Tibial nerve (tissue), 4 donors: ENCODE data around the gene ZC3H8.

ENCODE experiments used
- EP300 ChIP-seq, 2 donors: sonication (generic); formaldehyde crosslinking; IDR thresholded peaks; one replicate each; pipeline ENCODE4 v1.6.1; 2017; ENCODE audit warnings: antibody characterized with exemption in 2 of 2, mild to moderate bottlenecking in 1 of 2
- POLR2A ChIP-seq, 2 donors: fragments of 450-650 bp; IDR thresholded peaks; one replicate each; pipeline ENCODE4 v1.6.1; 2017; ENCODE audit warnings: antibody characterized with exemption in 2 of 2, mild to moderate bottlenecking in 2 of 2, moderate library complexity in 2 of 2
- TF ChIP-seq, protein P1 (sequence below), 5 experiments: fragments of 200-600 bp in 3 of 5; fragments of 450-650 bp in 2 of 5; sonication (generic) in 3 of 5; IDR thresholded peaks; one replicate each; pipeline ENCODE4 v1.5.1; 2016 to 2019; ENCODE audit warnings: antibody characterized with exemption in 5 of 5, mild to moderate bottlenecking in 3 of 5, moderate library complexity in 2 of 5

DNA sequence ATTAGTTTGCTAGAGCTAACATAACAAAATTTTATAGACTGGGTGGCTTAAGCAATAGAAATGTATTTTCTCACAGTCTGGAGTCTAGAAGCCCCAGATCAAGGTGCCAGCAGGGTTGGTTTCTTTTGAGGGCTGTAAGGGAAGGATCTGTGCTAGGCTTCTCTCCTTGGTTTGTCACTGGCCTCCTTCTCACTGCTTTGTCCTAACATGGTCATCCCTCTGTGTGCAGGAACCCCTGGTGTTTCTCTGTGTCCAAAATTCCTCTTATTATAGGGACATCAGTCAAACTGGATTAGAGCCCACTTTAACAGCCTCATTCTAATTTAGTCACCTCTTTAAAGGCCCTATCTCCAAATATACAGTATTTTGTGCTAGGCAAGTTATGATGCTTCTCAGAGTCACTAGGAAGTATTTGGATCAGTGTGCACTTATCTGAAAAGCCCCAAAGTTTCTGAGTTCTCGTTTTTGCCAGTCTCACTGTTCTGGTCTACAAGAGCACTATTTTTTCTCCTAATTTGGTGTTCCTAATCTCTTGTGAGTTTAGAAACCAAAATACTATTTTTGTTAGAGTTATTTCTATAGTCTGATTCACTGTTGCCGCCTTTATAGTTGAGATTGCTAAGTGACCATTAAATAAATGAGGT lies 49.6 kb upstream of the ZC3H8 start:
- no peak for TF ChIP-seq POLR2A (IDR thresholded peaks at IDR 0.05)
- TF ChIP-seq, protein P1, sequence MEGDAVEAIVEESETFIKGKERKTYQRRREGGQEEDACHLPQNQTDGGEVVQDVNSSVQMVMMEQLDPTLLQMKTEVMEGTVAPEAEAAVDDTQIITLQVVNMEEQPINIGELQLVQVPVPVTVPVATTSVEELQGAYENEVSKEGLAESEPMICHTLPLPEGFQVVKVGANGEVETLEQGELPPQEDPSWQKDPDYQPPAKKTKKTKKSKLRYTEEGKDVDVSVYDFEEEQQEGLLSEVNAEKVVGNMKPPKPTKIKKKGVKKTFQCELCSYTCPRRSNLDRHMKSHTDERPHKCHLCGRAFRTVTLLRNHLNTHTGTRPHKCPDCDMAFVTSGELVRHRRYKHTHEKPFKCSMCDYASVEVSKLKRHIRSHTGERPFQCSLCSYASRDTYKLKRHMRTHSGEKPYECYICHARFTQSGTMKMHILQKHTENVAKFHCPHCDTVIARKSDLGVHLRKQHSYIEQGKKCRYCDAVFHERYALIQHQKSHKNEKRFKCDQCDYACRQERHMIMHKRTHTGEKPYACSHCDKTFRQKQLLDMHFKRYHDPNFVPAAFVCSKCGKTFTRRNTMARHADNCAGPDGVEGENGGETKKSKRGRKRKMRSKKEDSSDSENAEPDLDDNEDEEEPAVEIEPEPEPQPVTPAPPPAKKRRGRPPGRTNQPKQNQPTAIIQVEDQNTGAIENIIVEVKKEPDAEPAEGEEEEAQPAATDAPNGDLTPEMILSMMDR (IDR thresholded peaks at IDR 0.05), result no peak
- TF ChIP-seq EP300 (IDR thresholded peaks at IDR 0.05), result no peak
